Left ventricle myocardium superior (tissue), 1 donor: ENCODE measurements around the gene PLEKHA7. TPM values are rescaled to one million over a fixed set of nuclear protein-coding genes. Genes with fewer than 3 reads are reported as not detected.

Source experiments
- ATAC-seq: fragments of 200-7000 bp; cut with Tn5 transposase; one replicate; pipeline ENCODE4 v1.9.1; 2020; ENCODE audit warnings: mild to moderate bottlenecking, moderate library complexity
- DNase-seq: peaks from one replicate; pipeline ENCODE4 v3.0.0-alpha.2; 2020
- intact Hi-C: fragments of 100-400 bp; cut with micrococcal nuclease; formaldehyde crosslinking; loops from one replicate; pipeline ENCODE4 v1.11.0; 2022
- total RNA-seq: library from RNA; stranded (reverse); fragmentation: NEBNext Ultra II Directional; extraction: Animal tissue kit (Norgen Biotek cat#: 25700); gene quantifications from one replicate; pipeline ENCODE4 v1.2.1, GENCODE V29; 2021
- donor health status: DM: no; HTN: yes; CAD: no; lungs with severe emphysema.

PLEKHA7 gene
- total RNA-seq, 1 donor from 2014 or later: 19.2 TPM

DNA sequence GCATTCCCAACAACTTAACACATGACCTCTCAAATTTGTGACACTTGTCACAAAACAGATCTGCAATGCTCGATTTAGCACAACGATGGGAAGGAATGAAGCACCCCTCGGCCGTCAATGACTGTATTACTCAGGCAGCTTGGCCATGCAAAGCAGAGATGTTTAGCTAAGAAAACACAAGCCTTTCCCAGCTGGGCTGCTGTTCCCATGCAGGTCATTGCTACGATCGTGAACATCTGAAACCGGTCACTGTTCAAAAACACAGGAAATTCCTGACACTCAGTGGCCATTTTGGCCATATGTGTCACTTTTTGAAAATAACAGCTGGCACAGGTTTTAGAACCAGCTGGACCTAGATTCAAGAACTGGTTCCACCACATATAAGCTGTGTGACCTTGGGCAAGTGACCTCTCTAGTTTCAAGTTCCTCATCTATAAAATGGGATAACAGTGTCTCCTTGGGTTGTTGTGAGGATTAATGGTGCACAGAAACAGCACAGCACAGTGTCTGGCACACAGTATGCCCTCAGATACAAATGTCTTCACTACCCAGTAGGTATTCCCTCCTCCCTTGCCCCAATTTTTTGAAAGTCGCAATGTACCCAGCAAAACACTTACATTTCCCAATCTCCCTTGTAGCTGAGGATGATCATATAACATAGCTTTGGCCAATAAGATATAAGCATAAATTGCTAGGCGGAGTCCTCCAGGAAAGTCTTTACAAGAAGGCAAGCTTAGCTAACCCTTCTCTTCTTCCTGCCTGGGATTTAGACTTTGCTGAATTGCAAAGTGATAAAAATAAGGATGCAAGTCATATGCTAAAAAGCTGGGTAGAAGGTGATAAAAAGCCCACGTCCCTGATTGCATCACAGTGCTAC is 182.7 kb downstream of the PLEKHA7 start:
- DNase-seq (no peak), ATAC-seq (no peak)
- intact Hi-C loops: no loop called here

DNA sequence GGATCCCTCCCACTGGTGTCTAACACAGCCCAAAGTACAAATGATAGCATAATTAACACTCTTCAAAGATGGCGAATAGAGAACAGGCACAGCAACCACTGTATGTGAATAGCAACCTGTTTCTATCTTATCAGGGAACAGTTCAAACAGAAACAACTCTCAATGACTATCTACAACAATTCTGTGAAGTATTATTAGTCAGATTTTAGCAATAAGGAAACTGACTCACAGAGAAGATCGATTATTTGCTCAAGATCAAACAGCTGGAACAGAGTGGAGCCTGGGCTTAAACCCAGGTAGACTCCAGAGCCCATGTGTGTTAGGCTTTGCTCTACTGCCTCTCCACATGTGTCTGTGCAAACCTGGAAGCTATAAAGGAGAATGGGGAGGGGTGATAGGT is 187.1 kb downstream of the PLEKHA7 start:
- intact Hi-C loops: no loop called here
- no peak for DNase-seq
- ATAC-seq: no peak

DNA sequence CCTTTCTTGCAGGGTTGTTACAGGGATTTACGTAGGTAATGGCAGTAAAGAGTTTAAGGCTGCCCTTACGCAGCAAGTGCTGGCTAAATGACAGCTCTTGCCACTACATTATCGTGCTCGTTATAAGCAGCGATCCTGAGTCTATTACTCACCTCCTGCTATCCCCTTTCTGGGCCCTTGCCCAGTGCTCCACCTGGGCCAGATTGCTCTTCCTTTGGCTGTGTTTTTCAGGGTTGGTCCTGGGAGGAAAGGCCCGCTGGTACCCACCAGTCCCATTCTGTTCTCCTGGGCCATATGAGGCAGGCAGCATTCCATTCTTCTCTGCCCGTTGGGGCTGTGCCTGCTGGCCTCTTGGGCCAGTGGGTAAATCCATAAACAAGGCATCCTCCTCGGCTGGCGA is 188.2 kb downstream of the PLEKHA7 start:
- ATAC-seq: peak; percentile 56
- DNase-seq: no peak
- intact Hi-C loops: no loop called here

DNA sequence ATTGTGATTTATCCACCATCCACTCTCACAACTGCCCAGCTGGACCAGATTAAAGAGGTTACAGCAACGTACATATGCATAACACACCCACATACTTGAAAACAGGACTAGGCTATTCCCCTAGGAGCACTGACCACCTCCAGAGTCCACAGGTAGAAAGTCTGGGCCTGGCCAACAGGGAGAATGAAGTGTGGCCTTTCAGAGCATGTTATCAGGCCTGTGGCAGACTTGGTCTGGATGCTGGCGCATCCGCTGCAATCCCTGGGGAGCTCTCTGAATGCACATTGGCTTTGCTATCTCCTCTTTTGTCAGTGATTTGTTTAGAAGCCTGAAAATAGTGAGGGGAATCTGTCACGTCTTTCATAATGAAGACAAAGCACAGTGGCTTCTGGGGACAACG is 189.1 kb downstream of the PLEKHA7 start:
- no peak for ATAC-seq
- no peak for DNase-seq
- intact Hi-C loops: no loop called here

DNA sequence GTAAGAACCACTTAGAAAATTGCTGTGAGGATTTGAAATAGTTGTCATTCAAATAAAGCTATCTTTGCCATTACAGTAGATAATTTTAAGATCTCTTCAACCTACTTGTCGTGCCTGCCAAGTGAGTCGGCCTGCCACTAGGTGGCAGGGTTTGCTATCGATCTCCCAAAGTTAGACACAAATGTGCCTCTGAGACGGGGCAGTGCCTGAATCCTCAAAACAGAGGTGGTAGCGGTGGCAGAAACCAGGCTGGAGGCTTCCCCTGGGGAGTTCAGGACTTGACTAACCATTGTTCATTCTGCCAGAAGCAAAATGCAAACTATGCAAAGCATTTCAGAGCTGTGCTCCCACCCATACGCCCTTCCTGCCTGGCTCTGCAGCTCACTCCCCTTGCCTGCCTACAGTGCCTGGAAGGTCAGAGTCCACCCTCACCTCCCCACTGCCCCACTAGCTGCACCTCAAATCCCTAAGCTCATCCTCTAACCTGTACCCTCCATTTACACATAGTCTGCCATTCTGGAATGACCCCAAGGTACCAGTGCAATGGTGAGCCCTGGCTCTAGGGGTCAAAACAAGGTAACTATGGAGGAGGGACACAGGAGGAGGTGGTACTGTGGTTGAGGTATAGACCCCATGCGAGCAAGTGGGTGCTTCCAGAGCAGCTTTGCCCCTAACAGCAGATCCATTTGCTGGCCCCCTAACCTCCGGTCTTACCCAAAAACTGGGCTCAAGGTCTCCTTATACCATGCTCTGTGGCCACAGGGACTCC is 193.7 kb downstream of the PLEKHA7 start:
- DNase-seq (peak; percentile 89), ATAC-seq (peak; percentile 77)

DNA sequence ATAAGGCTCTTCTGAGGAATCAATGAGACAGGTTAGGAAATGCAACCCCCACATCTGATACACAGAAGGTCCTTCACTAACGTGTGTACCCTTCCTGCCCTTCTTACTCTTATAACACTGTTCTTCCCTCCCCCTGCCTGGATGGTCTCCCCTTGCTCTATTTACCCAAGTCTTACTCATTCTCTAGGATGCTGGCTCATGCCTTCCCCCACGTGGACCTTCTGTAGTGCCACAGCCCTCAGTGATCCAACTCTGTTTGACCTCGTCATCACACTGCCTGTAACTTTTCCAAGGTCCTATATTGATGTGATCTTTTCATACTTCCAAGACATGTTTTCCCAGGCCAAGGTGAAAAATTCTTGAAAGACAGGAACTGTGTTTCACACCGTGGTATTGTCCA is 195.9 kb downstream of the PLEKHA7 start:
- ATAC-seq (no peak), DNase-seq (no peak)
- intact Hi-C loops: no loop called here

More for the DNA sequence above, 193.7 kb downstream of the PLEKHA7 start:
- intact Hi-C loops: loop anchor here (2.0 kb wide), 1 partner anchor 60 kb away; no protein-coding TSS in a partner anchor

DNA sequence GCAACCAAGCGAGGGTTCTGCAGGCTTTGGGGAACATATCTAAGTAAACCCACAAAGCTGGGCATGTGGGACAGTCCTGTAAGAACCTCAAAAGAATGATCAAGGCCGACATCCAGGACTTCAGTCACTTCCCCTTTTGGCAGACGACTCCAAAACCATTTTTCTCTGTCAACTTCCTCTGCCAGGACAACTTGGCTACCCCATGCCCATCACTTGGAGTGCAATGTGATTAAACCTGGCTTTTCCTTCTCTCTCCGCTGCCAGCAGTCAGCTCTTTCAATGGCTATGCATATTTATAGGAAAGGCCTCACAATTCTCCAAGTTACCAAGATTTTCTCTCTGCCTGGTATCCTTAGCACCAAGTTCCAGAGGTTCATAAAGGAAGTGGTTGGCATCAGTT is 196.9 kb downstream of the PLEKHA7 start:
- ATAC-seq: peak; percentile 29
- no peak for DNase-seq
- intact Hi-C loops: no loop called here

DNA sequence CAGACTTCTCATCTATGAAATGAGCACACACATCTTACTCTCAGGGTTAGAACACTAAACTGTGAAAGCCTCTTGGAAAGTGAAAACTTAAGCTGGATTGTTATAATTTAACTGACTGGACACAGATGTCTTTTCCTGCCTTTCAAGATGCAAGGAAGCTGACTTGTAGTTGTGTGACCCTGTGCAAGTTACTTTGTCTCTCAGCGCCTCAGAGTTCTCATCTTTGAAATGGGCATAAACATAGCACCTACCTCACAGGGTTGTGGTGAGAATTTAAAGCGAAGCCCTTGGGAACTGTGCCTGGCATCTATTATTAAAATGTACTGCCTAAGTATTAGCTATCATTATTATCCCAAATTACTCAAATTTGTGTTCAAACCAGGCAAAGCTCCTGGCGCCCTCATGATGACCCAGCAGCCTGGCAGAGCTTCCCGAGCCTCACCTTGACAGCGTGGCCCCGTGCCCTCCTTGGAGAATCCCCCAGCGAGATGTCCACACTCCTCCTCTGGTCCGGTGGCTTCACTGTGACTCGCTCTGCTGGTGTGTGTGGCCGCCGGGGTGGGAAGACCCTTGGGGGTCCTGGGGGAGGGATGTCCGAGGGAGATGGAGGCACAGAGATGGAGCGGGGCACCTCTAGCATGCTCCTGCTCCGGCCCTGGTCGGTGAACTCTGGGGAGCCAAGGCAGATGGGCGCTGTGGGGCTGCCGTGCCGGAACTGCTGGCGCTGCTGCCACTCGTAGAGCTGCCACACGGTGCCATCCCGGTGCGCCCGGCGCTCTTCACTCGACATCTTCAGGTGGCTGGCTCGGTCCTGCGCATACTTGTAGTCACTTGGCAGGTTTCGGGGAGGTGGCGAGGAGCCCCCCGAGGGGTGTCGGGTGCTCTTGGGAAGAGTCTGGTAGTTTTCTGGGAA is 197.6 kb downstream of the PLEKHA7 start:
- DNase-seq: no peak
- intact Hi-C loops: no loop called here
- no peak for ATAC-seq

DNA sequence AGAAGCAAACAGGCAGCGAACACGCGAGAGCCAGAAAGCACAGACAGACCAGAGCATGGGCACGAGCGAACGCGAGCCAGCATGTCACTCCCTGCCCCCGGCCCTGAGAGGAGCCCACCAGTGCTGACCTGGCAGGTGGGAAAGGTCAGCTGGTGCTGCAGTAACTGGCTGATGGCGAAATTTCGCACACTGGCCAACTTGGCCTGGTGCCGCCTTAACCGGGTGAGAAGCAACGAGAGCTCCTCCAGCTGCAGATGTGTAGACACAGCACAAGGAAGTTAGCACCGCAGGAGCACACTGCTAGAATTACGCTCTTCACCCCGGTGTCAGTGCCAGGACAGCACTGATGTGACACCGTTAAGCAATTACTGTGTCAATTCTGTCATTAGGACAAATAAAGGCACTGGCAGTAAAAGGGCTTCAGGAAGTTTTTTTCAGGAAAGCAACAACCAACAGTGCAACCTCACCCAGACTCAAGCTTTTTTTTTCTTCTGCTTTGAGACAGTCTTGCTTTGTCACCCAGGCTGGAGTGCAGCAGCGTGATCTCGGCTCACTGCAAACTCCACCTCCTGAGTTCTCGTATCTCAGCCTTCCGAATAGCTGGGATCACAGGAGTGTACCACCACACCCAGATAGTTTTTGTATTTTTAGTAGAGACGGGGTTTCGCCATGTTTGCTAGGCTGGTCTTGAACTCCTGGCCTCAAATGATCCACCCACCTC is 199.0 kb downstream of the PLEKHA7 start:
- peak; percentile 60 for ATAC-seq
- peak; percentile 80 for DNase-seq
- intact Hi-C loops: no loop called here

DNA sequence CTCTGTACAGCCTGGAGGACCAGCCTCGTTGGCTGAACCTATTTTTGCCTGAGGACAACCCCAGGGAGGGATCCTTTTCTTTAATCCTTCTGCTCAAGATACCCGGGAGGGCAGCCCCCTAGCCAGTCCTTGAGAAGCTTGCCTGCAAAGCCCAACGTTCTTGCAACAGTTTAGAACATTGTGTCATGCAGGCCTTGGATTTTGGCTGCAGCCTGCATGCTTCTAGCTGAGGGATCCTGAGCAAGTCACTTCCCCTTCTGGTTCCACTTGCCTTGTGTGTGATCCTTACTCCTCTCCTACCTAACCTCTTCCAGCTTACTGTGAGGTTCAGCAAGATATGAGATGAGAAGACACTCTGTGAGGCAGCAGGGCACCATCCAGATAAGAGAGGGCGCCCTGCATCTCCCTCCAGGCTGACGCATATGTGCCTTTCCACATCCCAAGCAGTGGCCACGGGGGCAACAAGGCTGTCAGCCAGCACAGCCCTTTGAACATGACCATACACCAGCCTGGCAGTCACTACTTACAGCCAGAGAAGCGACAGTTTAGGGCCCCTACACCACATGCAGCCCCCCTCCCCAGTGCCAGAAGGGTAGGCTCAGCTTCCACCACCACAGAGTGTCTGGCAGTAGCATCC is 199.7 kb downstream of the PLEKHA7 start:
- DNase-seq: no peak
- no peak for ATAC-seq
- intact Hi-C loops: no loop called here

DNA sequence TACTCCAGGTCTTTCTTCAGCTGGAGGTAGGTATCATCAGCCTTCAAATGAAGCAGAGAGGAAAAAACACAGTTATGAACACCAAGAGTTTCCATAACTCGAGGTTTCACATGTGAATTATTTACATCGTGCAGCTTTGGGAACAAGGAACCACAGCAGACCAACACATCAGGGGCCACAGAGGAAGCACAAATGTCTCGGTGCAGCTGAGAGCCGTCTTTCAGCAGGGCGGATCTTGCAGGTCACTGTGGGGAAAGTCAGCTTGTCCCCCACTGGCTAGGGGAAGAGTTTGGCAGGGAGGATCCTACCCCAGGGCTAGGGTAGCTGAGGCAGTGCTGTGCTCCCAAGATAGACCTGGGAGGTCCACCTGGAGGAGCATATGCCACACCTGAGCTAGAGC is 201.1 kb downstream of the PLEKHA7 start:
- no peak for DNase-seq
- intact Hi-C loops: no loop called here
- ATAC-seq: no peak

DNA sequence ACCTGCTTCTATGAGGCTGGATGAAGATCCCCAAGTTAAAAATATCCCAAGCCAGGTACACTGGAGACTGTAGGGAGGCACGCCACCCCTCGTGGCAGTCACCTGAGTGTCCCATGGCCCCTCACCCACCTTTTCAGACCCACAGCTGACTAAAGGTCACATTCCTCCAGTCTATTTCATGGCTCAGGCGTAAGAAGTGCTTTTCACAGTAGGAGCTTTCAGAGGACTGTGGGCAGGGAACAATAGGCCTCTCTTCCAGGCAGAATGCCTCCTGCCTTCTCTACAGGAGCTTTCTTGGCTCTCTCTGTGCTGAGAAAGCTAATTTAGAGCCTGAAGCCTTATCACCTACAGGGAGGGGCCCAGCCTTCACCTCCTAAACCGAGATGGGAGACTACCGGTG is 201.9 kb downstream of the PLEKHA7 start:
- DNase-seq (no peak), ATAC-seq (no peak)
- intact Hi-C loops: no loop called here

DNA sequence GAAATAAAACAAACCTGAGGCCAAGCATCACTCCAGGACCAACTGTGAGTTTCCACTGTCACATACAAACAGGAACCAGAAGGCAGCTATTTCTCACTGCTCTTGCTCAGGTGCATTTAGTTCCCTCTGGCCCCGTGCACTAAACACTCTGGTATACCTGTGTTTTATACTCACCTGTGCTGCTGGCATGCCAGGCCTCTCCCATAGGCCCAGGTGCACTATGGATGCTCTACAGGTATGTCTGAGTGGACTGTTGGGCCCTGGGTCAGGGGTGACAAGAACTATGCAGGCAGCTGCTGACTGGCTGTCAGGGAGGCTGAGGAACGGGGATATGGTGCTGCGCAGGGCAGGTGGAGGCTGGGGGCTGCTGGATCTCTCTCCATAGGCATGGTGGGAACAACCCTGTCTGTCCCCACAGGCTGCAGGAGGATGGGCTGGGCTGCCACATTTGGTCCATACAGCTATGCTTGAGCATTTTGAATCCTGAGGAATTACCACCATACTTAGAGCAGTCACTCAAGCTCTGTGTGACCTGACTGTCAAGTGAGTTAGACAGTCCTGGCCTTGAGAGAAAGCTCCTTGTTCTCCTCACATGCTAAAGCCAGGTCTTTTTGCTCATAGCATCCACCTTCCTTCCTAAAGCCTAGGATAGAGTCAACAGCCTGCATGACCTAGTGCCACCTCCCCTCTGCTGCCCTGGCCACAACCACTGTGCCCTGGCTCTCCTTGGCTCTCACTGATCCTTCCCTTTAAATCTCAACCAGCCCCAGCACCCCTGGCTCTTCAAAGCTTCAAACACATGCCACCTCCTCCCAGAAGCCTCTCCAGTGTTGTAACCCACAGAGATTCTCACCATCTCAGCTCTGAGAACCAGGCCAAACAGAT is 202.8 kb downstream of the PLEKHA7 start:
- intact Hi-C loops: no loop called here
- no peak for ATAC-seq
- no peak for DNase-seq

DNA sequence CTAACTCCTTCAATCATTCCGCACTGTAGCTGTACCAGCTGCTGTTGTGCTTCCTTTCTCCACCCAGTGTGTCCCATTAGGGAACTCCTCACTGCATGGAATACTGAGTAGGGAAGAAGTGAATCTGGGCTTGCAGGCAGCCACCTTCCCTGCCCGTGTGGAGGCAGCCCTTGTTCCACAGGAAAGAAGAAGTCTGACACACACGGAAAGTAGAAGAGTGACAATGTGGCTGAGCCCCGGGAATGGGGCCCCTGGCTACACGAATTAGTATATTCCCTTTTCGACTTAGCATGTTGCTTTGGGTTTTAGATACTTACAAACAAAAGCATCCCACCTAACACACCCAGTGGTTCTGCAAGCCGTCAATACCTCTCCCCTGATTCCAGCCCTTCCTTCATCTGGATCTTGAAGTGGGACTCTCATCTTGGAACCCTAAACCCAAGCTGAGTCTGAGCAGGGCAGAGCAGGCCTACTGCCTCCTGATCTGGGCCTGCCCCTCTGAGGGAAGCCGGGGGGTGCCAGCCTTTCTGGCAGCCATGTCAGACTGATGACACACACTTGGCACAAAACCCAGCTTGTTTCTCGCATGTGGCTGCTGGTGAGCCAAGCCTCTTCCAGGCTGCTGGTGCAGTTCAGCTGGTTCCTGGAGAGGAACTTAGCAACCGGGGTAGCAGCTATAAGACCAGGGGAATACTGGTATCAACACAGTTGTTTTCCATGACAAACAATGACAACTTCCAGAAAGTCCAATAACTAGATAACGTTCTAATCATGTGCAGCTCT is 204.1 kb downstream of the PLEKHA7 start:
- DNase-seq: peak; percentile 79
- intact Hi-C loops: no loop called here
- peak; percentile 77 for ATAC-seq

DNA sequence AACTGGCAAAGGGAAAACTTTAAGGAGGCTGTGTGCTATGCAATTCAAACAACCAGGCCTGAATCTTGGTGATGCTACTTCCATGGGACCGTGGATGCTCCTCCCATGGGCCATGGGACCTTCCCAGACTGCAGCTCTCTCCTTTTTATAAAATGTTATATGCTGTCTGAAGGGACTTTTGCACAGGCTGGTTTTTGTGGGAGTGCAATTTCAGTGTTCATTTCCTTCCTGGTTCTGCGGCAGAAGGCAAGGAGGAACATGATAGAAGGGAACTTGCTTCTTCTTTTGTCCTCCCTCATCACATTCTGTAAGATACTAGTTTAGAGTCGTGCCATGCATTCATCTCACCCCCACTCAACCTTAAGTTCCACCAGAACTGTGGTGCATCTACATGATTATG is 206.9 kb downstream of the PLEKHA7 start:
- intact Hi-C loops: no loop called here
- ATAC-seq: no peak
- DNase-seq: no peak

DNA sequence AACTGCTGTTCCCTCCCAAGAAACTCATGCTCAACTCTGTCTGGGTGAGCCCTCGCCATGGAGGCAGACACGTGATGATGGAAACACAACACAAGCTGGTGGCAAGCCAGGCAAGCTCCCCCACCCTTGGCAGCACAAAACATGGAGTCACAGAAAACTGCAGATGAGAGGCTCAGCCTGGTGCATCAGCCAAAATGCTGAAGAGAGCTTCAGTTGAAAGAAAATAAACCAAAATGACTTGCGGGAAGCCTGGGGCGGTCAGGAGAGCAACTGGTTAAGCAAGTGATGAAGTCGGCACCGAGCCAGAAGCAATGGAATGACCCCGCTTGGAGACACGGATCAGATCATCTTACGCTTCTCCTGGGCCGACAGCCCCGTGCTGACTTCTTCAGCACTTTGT is 207.4 kb downstream of the PLEKHA7 start:
- ATAC-seq: peak; percentile 45
- intact Hi-C loops: no loop called here

DNA sequence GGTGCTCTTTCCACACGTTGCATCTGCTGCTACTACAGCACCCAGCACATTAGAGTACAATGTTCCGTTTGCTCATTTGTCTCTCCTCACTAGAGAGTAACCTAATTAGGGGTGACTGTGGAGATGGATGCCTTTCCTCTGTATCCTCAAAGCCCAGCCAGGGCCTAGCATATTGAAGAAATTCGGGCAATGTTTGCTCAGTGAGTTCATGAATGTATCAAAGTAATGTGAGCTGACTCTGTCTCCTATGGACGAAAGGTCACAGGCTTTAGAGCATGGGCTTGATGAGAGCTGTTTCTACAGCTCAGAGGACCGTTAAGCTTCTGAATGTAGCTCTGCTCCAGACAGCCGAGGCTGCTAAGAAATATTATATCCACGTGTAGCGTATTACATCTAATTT is 208.3 kb downstream of the PLEKHA7 start:
- DNase-seq (no peak), ATAC-seq (no peak)
- intact Hi-C loops: no loop called here

More for the DNA sequence above, 207.4 kb downstream of the PLEKHA7 start:
- peak; percentile 62 for DNase-seq
